Astrocyte (in vitro differentiated cells and primary cell): Measurements from ENCODE around the gene NUBPL. TPM values are rescaled to one million over a fixed set of nuclear protein-coding genes. Genes with fewer than 3 reads are reported as not detected.

ENCODE experiments used
- DNase-seq: peaks from one replicate; pipeline ENCODE4 v3.0.0-alpha.2; 2010; ENCODE audit warnings: low read depth
- FAIRE-seq: peaks from 2 replicates; lab custom pipeline; 2011; peaks lifted over from hg19 to GRCh38; lab: Jason Lieb, UNC
- H2AFZ ChIP-seq: 2 replicates; pipeline ENCODE4 v1.6.0; 2012; ENCODE audit warnings: low read depth, low read length, inconsistent platforms
- H3K27ac ChIP-seq: 2 replicates; pipeline ENCODE4 v1.5.1; 2011; ENCODE audit warnings: low read depth, low read length, inconsistent platforms
- H3K27me3 ChIP-seq: 2 replicates; pipeline ENCODE4 v1.6.0; 2011; ENCODE audit warnings: low read length, inconsistent platforms; ENCODE audit not compliant: insufficient read depth
- H3K36me3 ChIP-seq: 2 replicates; pipeline ENCODE4 v1.5.1; 2011; ENCODE audit warnings: low read length, inconsistent platforms; ENCODE audit not compliant: insufficient read depth
- H3K4me1 ChIP-seq: 2 replicates; pipeline ENCODE4 v1.5.1; 2011; ENCODE audit warnings: low read length, inconsistent platforms; ENCODE audit not compliant: insufficient read depth
- H3K4me2 ChIP-seq: 2 replicates; pipeline ENCODE4 v1.6.0; 2012; ENCODE audit warnings: low read length, inconsistent platforms
- H3K4me3 ChIP-seq: 2 replicates; pipeline ENCODE4 v1.5.1; 2011; ENCODE audit warnings: low read depth, mild to moderate bottlenecking, low read length, inconsistent platforms; ENCODE audit not compliant: insufficient read depth
- H3K79me2 ChIP-seq: 2 replicates; pipeline ENCODE4 v1.6.0; 2012; ENCODE audit warnings: mild to moderate bottlenecking, low read length, inconsistent platforms; ENCODE audit not compliant: insufficient read depth
- H3K9ac ChIP-seq: 2 replicates; pipeline ENCODE4 v1.6.0; 2012; ENCODE audit warnings: mild to moderate bottlenecking, low read length, inconsistent platforms
- H3K9me3 ChIP-seq: 2 replicates; pipeline ENCODE4 v1.5.1; 2012; ENCODE audit warnings: low read depth, mild to moderate bottlenecking, low read length, inconsistent platforms; ENCODE audit not compliant: insufficient read depth
- H4K20me1 ChIP-seq: 2 replicates; pipeline ENCODE4 v1.6.0; 2012; ENCODE audit warnings: low read length, inconsistent platforms; ENCODE audit not compliant: insufficient read depth
- H3K27ac Mint-ChIP-seq: one replicate; pipeline ENCODE4 v1.8.0; 2021; ENCODE audit warnings: mild to moderate bottlenecking, mixed read lengths; ENCODE audit not compliant: unreplicated experiment
- H3K27me3 Mint-ChIP-seq: one replicate; pipeline ENCODE4 v1.8.0; 2021; ENCODE audit warnings: low read depth, mixed read lengths; ENCODE audit not compliant: unreplicated experiment
- H3K36me3 Mint-ChIP-seq: one replicate; pipeline ENCODE4 v1.8.0; 2021; ENCODE audit warnings: low read depth, mixed read lengths; ENCODE audit not compliant: unreplicated experiment
- H3K4me1 Mint-ChIP-seq: one replicate; pipeline ENCODE4 v1.8.0; 2021; ENCODE audit warnings: low read depth, mixed read lengths; ENCODE audit not compliant: unreplicated experiment
- H3K4me3 Mint-ChIP-seq: one replicate; pipeline ENCODE4 v1.8.0; 2021; ENCODE audit warnings: mild to moderate bottlenecking, moderate library complexity, mixed read lengths; ENCODE audit not compliant: unreplicated experiment
- H3K9me3 Mint-ChIP-seq: one replicate; pipeline ENCODE4 v1.8.0; 2021; ENCODE audit warnings: mild to moderate bottlenecking, mixed read lengths; ENCODE audit not compliant: unreplicated experiment
- CTCF ChIP-seq: IDR thresholded peaks from 2 replicates; pipeline ENCODE4 v1.5.1; 2011; ENCODE audit warnings: low read depth, mild to moderate bottlenecking, inconsistent platforms, low read length, moderate library complexity; ENCODE audit not compliant: insufficient read depth
- EZH2 ChIP-seq: IDR thresholded peaks from 2 replicates; pipeline ENCODE4 v1.6.1; 2012; ENCODE audit warnings: mild to moderate bottlenecking, low read length, inconsistent platforms; ENCODE audit not compliant: insufficient read depth
- total RNA-seq: library from RNA; stranded (reverse); gene quantifications from 2 replicates; pipeline ENCODE4 v1.2.1, GENCODE V29; 2021

NUBPL gene
- total RNA-seq, 1 donor from 2014 or later: 9.0 TPM

DNA sequence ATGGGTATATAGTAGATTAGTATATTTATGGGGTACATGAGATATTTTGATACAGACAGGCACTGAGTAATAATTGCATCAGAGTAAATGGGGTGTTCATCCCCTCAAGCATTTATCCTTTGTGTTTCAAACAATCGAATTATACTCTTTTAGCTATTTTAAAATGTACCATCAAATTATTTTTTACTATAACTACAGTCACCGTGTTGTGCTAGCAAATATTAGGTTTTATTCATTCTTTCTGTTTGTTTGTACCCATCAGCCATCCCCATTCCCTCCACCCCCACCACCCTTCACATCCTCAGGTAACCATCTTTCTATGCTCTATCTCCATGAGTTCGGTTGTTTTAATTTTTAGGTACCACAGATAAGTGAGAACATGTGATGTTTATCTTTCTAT, 115.8 kb downstream of the NUBPL start:
- H3K27ac Mint-ChIP-seq: no peak overlapping the region
- no peaks in the 10 kb centered on the region for H3K27me3 Mint-ChIP-seq
- H3K27me3 ChIP-seq: no peaks in the 10 kb centered on the region
- no peaks in the 10 kb centered on the region for H3K79me2 ChIP-seq
- H3K27ac ChIP-seq: no peak overlapping the region
- H4K20me1 ChIP-seq: no peaks in the 10 kb centered on the region
- peaks cover 4% of the 10 kb centered on the region for H3K36me3 Mint-ChIP-seq
- FAIRE-seq: no peak
- no peak overlapping the region for H3K4me2 ChIP-seq
- TF ChIP-seq CTCF (no peak), EZH2 (no peak)
- no peaks in the 10 kb centered on the region for H3K4me1 Mint-ChIP-seq
- H2AFZ ChIP-seq: no peak overlapping the region
- no peaks in the 10 kb centered on the region for H3K4me1 ChIP-seq
- no peaks in the 10 kb centered on the region for H3K9me3 Mint-ChIP-seq
- H3K4me3 Mint-ChIP-seq: no peak overlapping the region
- H3K9ac ChIP-seq: no peak overlapping the region
- no peaks in the 10 kb centered on the region for H3K9me3 ChIP-seq
- no peaks in the 10 kb centered on the region for H3K36me3 ChIP-seq
- no peak overlapping the region for H3K4me3 ChIP-seq
- DNase-seq: no peak

DNA sequence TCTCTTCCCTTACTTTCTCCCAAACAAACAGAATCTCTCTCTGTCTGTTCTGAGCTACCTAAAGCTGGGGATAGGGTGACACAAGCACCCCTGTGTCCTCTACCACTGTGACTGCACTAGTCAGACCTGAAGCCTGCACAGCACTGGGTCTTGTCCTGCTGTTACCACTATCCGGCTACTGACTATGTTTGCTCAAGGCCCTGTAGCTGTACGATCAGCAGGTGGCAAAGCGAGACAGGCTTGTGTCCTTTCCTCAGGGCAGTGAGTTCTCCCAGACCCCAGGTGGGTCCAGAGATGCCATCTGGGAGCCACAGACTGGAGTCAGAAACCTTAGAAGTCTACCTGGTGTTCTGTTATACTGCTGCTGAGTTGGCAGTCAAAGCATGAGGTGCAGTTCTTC, 116.4 kb downstream of the NUBPL start:
- Histone ChIP-seq H3K9me3 (no peaks in the 10 kb centered on the region), H3K27ac (no peak overlapping the region), H3K27me3 (no peaks in the 10 kb centered on the region), H3K4me2 (no peak overlapping the region), H4K20me1 (no peaks in the 10 kb centered on the region), H2AFZ (no peak overlapping the region), H3K9ac (no peak overlapping the region), H3K4me1 (no peaks in the 10 kb centered on the region), H3K79me2 (no peaks in the 10 kb centered on the region), H3K4me3 (no peak overlapping the region), H3K36me3 (no peaks in the 10 kb centered on the region)
- TF ChIP-seq CTCF (no peak), EZH2 (no peak)
- DNase-seq (no peak), FAIRE-seq (no peak)
- no peaks in the 10 kb centered on the region for H3K4me1 Mint-ChIP-seq
- no peak overlapping the region for H3K27ac Mint-ChIP-seq
- peaks cover 4% of the 10 kb centered on the region for H3K36me3 Mint-ChIP-seq
- no peaks in the 10 kb centered on the region for H3K9me3 Mint-ChIP-seq
- H3K4me3 Mint-ChIP-seq: no peak overlapping the region
- no peaks in the 10 kb centered on the region for H3K27me3 Mint-ChIP-seq

DNA sequence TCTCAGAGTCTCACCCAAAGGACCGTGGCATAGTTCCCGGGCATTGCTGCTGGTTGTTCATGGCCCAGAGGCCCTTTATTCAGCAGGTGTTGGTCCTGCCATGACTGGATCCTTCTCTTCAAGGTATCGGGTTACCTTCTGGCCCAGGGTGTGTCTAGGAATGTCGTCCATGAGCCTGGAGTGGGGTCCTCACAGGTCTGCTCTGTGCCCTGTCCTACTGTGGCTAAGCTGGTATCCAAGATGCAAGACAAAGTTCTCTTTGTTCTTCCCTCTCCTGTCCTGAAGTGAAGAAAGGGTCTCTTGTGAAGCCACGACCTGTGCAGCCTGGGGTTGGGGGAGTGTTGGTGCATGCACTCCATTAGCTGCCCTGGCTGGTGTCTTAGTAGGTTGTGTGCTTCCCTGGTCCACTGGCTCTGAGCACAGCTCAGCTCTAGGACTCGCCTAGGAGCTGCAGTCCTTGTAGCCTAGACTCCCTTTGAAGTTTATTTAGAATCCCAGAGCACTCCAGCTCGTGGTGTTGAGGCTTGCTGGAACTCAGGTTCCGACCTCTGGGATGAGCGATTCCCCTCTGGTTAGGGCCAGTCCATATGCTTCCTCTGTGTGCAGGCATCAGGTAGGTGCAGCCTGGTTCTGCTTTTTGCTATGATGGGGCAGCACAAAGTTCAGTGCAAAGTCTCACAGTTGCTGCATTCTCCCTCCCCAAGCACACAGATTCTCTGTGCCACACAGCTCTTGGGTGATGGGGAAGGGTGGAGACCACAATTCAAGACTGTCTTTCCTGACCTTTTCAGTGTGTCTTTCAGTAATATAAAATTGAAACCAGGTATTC, 117.4 kb downstream of the NUBPL start:
- Mint-ChIP-seq H3K27ac (no peak overlapping the region), H3K9me3 (no peaks in the 10 kb centered on the region), H3K4me1 (no peaks in the 10 kb centered on the region), H3K36me3 (peaks cover 4% of the 10 kb centered on the region), H3K4me3 (no peak overlapping the region), H3K27me3 (no peaks in the 10 kb centered on the region)
- Histone ChIP-seq H3K4me2 (no peak overlapping the region), H3K9me3 (no peaks in the 10 kb centered on the region), H3K27ac (no peak overlapping the region), H2AFZ (no peak overlapping the region), H3K79me2 (no peaks in the 10 kb centered on the region), H3K4me3 (no peak overlapping the region), H3K27me3 (no peaks in the 10 kb centered on the region), H3K4me1 (no peaks in the 10 kb centered on the region), H4K20me1 (no peaks in the 10 kb centered on the region), H3K9ac (no peak overlapping the region), H3K36me3 (no peaks in the 10 kb centered on the region)
- DNase-seq (no peak), FAIRE-seq (no peak)
- no peak for TF ChIP-seq CTCF
- TF ChIP-seq EZH2: no peak
